ENCODE data around the gene VPS52.

The VPS52 gene

DNA sequence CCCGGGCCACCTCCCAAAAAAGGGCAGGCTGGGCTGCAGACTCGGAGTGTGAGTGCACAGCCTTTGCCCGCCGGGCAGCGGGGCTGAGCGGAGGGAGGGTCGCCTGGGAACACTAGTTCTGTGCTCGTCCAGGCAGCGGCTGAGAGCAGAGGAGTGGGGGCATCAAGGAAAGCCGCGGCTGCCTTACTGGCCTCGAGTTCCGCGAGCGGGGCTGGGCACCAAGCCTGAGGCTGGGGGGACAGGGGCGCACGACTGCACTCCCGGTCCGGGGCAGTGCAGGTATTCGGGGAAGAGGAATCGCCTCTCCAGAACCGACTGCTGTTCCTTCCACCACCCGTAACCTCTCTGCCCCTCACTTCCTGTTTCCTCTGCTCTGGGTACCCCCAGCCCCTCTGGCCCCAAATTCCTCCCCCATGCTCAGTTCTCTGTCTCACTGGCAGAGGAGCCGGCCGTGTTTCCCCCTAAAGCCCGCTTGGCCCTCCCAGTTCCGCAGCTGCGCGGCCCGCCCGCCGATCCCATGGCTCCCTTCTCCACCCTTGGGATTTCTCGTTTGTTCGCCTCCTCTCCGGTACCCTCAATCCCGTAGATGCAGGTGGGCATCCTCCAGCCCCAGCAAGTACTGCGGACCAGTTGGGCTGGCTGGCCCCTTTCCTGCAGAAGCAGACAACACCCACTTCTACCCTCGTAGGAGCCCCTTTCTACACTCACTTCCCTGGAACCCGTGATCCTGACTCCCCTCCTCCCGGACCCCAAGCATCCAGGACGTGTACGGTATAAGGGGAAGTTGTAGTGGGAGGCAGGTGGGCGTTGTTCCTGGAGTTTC is 58.3 kb downstream of the VPS52 start:
- peak overlapping the region; percentile 62 to 83 (median 63) for H3K27ac Mint-ChIP-seq
- peak overlapping the region; percentile 90 to 95 (median 94) for H3K4me3 Mint-ChIP-seq
- peaks cover 21% of the 10 kb centered on the region for H3K36me3 Mint-ChIP-seq (ENCODE audit: low read depth)
- TF ChIP-seq, protein P1, sequence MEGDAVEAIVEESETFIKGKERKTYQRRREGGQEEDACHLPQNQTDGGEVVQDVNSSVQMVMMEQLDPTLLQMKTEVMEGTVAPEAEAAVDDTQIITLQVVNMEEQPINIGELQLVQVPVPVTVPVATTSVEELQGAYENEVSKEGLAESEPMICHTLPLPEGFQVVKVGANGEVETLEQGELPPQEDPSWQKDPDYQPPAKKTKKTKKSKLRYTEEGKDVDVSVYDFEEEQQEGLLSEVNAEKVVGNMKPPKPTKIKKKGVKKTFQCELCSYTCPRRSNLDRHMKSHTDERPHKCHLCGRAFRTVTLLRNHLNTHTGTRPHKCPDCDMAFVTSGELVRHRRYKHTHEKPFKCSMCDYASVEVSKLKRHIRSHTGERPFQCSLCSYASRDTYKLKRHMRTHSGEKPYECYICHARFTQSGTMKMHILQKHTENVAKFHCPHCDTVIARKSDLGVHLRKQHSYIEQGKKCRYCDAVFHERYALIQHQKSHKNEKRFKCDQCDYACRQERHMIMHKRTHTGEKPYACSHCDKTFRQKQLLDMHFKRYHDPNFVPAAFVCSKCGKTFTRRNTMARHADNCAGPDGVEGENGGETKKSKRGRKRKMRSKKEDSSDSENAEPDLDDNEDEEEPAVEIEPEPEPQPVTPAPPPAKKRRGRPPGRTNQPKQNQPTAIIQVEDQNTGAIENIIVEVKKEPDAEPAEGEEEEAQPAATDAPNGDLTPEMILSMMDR (IDR thresholded peaks at IDR 0.05; ENCODE audit: unreplicated experiment in 3 of 3) = no peak
- H3K9me3 Mint-ChIP-seq = no peaks in the 10 kb centered on the region
- H3K27me3 Mint-ChIP-seq (ENCODE audit: low read depth) = peaks cover 6% of the 10 kb centered on the region
- peaks cover 29% of the 10 kb centered on the region for H3K4me1 Mint-ChIP-seq

DNA sequence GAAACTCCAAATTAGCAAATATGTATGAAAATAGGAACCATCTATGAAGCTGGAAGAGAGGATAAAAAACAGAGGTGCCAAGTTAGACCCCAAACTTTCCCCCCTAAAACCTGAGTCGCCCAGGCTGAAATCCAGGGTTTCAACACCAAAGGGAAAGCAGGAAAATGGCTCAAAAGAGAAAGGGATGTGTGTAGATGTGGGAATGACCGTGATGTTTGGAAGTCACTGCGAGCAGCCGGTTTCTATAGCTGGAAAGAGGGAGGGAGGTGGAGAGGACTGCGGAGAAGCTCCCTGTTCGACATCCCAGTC is 58.9 kb downstream of the VPS52 start:
- Mint-ChIP-seq H3K4me3 (peak overlapping the region; percentile 90 to 95 (median 94)), H3K36me3 (ENCODE audit: low read depth) (peaks cover 21% of the 10 kb centered on the region), H3K9me3 (no peaks in the 10 kb centered on the region), H3K27me3 (ENCODE audit: low read depth) (peaks cover under 1% of the 10 kb centered on the region), H3K27ac (peak overlapping the region; percentile 62 to 83 (median 63)), H3K4me1 (peaks cover 29% of the 10 kb centered on the region)
- TF ChIP-seq, protein P1 (IDR thresholded peaks at IDR 0.05; ENCODE audit: unreplicated experiment in 3 of 3) = no peak

DNA sequence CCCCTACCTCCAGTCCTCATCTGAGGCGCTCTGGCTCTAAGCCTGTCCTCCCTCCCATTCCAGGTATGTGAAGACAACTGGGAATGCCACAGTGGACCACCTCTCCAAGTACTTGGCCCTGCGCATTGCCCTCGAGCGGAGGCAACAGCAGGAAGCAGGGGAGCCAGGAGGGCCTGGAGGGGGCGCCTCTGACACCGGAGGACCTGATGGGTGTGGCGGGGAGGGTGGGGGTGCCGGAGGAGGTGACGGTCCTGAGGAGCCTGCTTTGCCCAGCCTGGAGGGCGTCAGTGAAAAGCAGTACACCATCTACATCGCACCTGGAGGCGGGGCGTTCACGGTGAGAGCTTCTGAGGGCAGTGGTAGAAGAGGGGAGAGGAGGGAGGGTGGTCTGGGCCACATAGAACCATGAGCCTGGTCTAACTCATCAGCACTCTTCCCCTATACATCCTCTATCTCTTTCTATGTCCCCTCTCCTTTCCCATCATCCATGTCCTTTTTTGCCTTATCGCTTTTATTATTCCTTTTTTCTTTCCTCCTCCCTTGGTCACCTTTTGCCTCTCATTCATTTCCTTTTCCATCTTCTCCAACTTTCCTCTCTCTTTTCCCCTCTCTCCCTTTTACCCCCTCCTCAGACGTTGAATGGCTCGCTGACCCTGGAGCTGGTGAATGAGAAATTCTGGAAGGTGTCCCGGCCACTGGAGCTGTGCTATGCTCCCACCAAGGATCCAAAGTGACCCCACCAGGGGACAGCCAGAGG is 59.8 kb downstream of the VPS52 start:
- TF ChIP-seq, protein P1 (IDR thresholded peaks at IDR 0.05; ENCODE audit: unreplicated experiment in 3 of 3) = no peak
- H3K36me3 Mint-ChIP-seq (ENCODE audit: low read depth) = peaks cover 21% of the 10 kb centered on the region
- H3K4me1 Mint-ChIP-seq = peaks cover 29% of the 10 kb centered on the region
- peak overlapping the region in 1 of 3 experiments; percentile 63 for H3K27ac Mint-ChIP-seq
- H3K4me3 Mint-ChIP-seq = peak overlapping the region; percentile 90 to 95 (median 94)
- H3K27me3 Mint-ChIP-seq (ENCODE audit: low read depth) = no peaks in the 10 kb centered on the region
- H3K9me3 Mint-ChIP-seq = no peaks in the 10 kb centered on the region

DNA sequence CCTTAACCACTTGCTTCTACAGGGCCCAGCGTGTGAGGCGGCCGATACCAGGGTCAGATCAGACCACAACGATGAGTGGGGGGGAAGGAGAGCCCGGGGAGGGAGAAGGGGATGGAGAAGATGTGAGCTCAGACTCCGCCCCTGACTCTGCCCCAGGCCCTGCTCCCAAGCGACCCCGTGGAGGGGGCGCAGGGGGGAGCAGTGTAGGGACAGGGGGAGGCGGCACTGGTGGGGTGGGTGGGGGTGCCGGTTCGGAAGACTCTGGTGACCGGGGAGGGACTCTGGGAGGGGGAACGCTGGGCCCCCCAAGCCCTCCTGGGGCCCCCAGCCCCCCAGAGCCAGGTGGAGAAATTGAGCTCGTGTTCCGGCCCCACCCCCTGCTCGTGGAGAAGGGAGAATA is 60.5 kb downstream of the VPS52 start:
- TF ChIP-seq, protein P1 (IDR thresholded peaks at IDR 0.05; ENCODE audit: unreplicated experiment in 3 of 3) = no peak
- peaks cover 33% of the 10 kb centered on the region for H3K4me1 Mint-ChIP-seq
- no peaks in the 10 kb centered on the region for H3K27me3 Mint-ChIP-seq (ENCODE audit: low read depth)
- peak overlapping the region in 1 of 3 experiments; percentile 43 for H3K27ac Mint-ChIP-seq
- H3K4me3 Mint-ChIP-seq = peak overlapping the region in 2 of 3 experiments; percentile 26 to 94
- H3K36me3 Mint-ChIP-seq (ENCODE audit: low read depth) = peaks cover 21% of the 10 kb centered on the region
- no peaks in the 10 kb centered on the region for H3K9me3 Mint-ChIP-seq

DNA sequence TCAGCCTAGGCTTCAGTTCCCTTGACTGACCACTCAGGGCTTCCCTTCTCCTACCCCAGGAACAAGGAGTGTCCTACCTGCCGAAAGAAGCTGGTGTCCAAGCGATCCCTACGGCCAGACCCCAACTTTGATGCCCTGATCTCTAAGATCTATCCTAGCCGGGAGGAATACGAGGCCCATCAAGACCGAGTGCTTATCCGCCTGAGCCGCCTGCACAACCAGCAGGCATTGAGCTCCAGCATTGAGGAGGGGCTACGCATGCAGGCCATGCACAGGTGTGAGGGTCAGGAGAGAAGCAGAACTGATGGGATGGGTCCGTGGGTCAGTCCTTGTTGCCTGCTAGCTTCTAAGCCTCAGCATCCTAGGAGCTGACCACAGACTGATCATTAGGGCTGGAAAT is 61.8 kb downstream of the VPS52 start:
- Mint-ChIP-seq H3K27me3 (ENCODE audit: low read depth) (no peaks in the 10 kb centered on the region), H3K4me3 (peak overlapping the region; percentile 90 to 99 (median 94)), H3K9me3 (no peaks in the 10 kb centered on the region), H3K36me3 (ENCODE audit: low read depth) (peaks cover 21% of the 10 kb centered on the region), H3K4me1 (peaks cover 46% of the 10 kb centered on the region), H3K27ac (peak overlapping the region in 1 of 3 experiments; percentile 84)
- TF ChIP-seq, protein P1 (IDR thresholded peaks at IDR 0.05; ENCODE audit: unreplicated experiment in 3 of 3) = no peak

Data from nephron (organoid).